T-helper 9 cell (primary cell): ENCODE measurements around the gene GPN1.
A peak's percentile ranks its signal among the peaks of the same experiment; 100 is the strongest.
"Not testable (repeated sequence)": the region's sequence is repeated elsewhere in the genome, so short reads cannot be mapped to it uniquely, and the experiment has no call there.

ENCODE experiments used
- DNase-seq: peaks from one replicate; pipeline ENCODE4 v3.0.0-alpha.2; 2020
- total RNA-seq, 2 donors: gene quantifications; one replicate each; lab custom pipeline; 2026; lab: John Stamatoyannopoulos, UW

The GPN1 gene
- 28.2 to 47.0 reads per million in 2 donors for total RNA-seq

GRCh38 chr2:27628767-27629709 lies at the start of gene GPN1, which contains the start of gene CCDC121:
Gene GPN1 (plus strand): TSS chr2:27629050. CDS start chr2:27629059, 9 bp downstream.
Gene CCDC121 (minus strand): TSS chr2:27629012. CDS start chr2:27627799, 1,213 bp downstream.
- peak; percentile 89 for DNase-seq

- no peak for DNase-seq
Measured at GRCh38 chr2:27581417-27582128, 47.3 kb upstream of the GPN1 start.

- DNase-seq = no peak
Measured at GRCh38 chr2:27582129-27582694, 46.6 kb upstream of the GPN1 start.

DNA sequence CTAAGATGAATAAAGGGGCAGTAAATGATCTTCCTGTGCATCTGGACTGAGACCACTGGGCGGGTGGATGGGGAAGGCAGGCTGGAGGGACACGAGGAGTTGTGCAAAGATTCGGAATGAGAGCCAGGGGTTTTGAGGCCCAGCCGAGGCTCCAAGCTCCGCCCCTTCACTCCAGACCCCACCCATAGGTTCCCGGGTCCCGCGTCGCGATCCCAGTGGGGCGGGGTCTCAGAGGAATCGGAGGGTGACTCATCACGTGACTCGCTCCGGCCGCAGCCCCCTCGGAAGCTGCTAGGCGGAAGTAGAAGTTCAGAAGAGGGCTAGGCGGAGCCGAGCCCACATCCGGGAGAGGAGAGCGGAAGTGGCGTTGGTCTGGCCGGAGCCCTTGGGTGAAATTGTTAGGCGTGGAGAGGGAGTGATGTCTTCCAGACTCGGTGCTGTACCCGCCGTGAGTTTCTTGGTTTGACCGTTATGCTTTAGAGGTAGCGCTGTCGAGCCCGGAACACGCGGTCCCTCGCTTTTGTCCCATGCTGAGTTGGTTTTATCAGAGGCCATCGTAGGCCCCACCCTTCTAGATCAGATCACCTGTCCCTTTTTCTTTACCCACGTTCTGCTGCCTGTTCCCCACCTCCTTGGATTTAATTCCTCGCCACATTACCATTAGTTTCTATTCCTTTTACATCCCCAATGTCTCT lies 46.0 kb upstream of the GPN1 start, which contains the start of gene ZNF512:
Gene ZNF512, plus strand, starts transcription at position 348 of the 695 bp plus-strand sequence. Its CDS starts 71 bp downstream, at position 419.
- peak; percentile 60 for DNase-seq

- DNase-seq = no peak
Measured at GRCh38 chr2:27583390-27583915, 45.4 kb upstream of the GPN1 start.

GRCh38 chr2:27584597-27584996 lies 44.3 kb upstream of the GPN1 start:
- no peak for DNase-seq

DNA sequence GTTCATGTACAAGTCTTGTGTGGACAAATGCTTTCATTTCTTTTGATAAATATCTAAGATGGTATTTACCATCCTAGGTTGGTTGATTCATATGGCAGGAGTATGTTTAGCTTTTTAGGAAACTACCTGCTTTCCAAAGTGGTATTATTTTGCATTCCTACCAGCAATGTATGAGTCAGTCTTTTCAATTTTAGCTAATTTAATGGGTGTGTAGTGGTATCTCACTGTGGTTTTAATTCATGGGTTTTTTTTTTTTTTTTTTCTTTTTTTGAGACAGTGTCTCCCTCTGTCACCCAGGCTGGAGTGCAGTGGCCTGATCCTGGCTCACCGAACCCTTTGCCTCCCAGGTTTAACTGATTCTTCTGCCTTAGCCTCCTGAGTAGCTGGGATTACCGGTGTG lies 41.8 kb upstream of the GPN1 start:
- no peak for DNase-seq

GRCh38 chr2:27588308-27588707 lies 40.5 kb upstream of the GPN1 start:
- DNase-seq = no peak

DNA sequence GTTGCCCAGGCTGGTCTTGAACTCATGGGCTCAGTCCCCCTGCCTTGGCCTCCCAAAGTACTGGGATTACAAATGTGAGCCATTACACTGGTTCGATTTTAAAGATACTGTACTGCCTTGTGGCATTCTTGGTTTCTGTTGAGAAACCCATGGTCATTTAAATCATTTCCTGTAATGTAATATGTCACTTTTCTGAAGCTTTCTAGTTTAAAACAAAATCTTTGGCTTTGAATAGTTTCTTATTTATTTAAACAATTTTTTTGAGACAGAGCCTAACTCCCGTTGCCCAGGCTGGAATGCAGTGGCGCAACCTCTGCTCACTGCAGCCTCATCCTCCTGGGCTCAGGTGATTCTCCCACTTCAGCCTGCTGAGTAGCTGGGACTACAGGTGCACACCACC lies 37.1 kb upstream of the GPN1 start:
- DNase-seq = no peak

DNA sequence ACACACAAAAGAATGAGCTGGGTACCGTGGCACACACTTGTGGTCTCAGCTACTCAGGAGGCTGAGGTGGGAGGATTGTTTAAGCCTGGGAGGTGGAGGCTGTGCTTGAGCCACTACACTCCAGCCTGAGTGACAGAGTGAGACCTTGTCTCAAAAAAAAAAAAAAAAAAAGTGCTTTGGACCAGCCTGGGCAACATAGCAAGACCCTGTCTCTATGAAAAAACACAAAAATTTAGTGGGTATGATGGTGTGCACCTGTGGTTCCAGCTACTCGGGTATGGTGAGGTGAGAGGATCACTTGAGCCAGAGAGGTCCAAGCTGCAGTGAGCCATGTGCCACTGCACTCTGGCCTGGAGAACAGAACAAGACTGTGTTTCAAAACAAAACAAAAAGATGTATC lies 35.6 kb upstream of the GPN1 start:
- DNase-seq = no peak

DNA sequence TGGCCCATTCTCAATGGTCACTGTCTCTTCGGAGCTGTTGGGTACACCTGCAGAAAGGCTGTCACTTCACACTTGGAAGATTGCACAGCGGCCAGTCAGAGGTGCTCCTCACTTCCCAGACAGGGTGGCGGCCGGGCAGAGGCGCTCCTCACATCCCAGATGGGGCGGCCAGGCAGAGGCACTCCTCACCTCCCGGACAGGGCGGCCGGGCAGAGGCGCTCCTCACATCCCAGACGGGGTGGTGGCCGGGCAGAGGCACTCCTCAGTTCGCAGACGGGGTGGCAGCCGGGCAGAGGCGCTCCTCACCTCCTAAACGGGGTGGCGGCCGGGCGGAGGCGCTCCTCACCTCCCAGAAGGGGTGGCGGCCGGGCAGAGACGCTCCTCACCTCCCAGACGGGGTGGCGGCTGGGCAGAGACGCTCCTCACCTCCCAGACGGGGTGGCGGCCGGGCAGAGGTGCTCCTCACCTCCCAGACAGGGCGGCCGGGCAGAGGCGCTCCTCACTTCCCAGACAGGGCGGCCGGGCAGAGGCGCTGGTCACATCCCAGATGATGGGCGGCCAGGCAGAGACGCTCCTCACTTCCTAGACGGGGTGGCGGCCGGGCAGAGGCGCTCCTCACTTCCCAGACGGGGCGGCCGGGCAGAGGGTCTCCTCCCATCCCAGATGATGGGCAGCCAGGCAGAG lies 34.7 kb upstream of the GPN1 start:
- DNase-seq = not testable (repeated sequence)

GRCh38 chr2:27595412-27595811 lies 33.4 kb upstream of the GPN1 start:
- DNase-seq = not testable (repeated sequence)

DNA sequence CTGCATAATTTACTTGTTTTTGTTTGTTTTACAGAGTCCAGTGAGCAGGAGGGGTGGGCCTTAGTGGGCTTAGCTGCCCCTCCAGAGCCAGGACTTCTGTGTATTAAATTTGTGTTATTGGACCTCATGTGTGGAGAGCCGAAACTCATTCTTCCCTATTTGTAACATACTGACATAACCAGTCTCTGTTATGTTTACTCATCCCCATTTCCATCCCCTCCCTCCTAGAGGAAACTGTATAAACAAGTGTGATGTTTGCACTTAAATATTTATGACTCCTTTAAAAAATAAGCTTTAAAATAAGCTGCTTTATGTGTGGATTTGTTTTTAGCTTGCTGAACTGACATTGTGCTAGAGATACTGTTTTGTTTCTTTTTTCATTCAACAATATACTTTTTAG lies 32.2 kb upstream of the GPN1 start:
- no peak for DNase-seq

DNA sequence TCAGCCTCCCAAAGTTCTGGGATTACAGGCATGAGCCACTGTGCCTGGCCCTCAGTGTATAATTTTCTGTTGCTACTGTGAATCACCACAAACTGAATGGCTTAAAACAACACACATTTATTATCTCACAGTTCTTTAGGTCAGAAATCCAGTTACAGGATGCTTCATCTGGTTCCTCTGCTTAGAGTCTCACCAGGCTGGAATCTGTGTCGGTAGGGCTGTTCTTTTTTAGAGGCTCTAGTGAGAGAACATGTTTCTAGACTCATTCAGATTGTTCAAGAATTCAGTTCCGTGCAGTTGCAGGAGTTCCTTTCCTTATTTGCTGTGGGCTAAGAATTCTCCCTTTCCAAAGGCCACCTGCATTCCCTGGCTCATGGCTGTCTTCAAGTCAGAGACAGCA lies 22.2 kb upstream of the GPN1 start:
- DNase-seq = no peak

- DNase-seq = no peak
Measured at GRCh38 chr2:27613985-27614384, 14.9 kb upstream of the GPN1 start.

DNA sequence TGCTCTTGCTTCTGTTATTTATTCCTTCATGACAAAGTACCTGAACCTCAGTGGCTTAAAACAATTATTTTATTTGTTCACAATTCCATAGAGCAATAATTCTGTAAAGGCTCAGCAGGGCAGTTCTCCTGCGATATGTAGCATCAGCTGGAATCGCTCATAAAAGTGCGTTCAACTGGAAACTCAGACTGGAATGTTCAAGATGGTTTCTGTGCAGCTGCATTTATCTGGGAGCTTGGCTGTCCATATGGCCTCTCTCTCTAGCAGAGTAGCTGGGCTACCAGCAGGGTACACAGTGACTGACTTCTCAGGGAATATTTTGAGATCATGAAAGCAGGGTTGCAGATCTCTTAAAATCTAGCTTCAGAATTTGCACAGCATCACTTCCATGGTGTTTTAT lies 13.5 kb upstream of the GPN1 start:
- no peak for DNase-seq

GRCh38 chr2:27621524-27621923 lies 7.3 kb upstream of the GPN1 start:
- no peak for DNase-seq

DNA sequence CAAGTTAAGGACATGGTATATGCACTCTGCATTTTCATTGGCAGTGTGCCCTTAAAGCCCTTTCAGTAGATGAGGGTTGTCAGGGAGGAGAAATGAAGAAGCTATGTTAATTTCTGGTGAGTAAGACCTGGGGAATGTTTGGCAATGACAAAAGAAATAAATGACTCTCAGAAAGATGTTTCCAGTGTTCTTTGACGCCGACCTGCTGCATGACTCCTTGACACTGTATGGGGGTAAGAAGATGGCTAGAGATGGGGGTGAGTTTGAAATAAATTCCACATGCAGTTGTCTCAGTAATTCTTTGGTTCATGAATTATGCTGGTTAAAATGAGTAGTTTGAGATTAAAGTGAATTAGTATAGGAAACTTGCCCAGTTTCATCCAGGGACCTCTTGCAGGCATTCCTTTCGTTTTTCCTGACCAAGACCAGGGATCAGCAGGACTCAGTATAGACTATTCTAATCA lies 5.9 kb upstream of the GPN1 start:
- no peak for DNase-seq

- no peak for DNase-seq
Measured at GRCh38 chr2:27624943-27625342, 3.9 kb upstream of the GPN1 start.

DNA sequence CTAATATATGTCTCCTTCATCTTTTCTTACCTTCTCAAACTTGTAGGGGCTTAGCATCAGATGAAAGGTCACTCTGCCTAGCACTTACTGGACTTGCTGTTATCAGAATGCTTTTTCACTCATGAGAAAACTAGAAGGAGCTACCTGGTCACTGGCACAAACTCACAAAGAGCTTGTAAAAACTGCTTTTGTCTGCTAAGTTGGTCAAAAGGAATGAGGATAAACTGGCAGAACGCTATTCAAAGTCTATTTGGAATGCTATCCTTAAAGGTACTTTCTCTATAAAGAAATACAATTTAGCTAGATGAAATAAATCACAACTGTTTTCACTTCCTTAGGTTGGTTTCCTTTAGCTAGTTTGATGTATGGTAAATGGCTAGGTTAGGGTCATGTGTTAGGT lies 2.5 kb upstream of the GPN1 start:
- not testable (repeated sequence) for DNase-seq

DNA sequence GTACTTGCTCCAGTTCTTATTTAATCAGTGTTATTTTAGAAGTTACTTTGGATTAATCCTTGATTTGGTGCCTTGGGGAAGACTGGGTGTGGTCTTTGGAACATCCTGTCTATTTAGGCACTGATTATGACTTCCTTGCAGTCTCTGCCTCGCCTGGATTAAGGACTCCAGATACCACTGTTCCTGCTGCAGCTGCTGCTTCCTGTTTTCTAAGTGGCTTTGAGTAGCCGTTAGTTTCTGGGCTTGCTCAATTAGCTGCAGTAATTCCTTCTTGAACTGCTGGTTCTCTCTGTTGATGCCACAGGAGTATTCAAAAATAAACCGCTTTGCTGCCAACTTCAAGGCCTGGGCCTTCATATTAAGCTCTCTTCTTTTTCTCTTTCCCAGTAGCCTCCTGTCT lies 1.9 kb upstream of the GPN1 start:
- not testable (repeated sequence) for DNase-seq
